D721Med (cell line): Measurements from ENCODE around the gene CCDC92.

ENCODE experiments used
- DNase-seq: peaks from one replicate; pipeline ENCODE4 v3.0.0; 2011; ENCODE audit warnings: low spot score; ENCODE audit not compliant: insufficient read length
- FAIRE-seq: peaks from 2 replicates; lab custom pipeline; 2011; peaks lifted over from hg19 to GRCh38; lab: Jason Lieb, UNC
- TF ChIP-seq, protein P1 (sequence below): IDR thresholded peaks from 2 replicates; pipeline ENCODE4 v1.5.1; 2012; ENCODE audit warnings: mild to moderate bottlenecking, control low read depth; ENCODE audit not compliant: insufficient read depth; ENCODE audit errors: missing control alignments

Gene CCDC92

DNA sequence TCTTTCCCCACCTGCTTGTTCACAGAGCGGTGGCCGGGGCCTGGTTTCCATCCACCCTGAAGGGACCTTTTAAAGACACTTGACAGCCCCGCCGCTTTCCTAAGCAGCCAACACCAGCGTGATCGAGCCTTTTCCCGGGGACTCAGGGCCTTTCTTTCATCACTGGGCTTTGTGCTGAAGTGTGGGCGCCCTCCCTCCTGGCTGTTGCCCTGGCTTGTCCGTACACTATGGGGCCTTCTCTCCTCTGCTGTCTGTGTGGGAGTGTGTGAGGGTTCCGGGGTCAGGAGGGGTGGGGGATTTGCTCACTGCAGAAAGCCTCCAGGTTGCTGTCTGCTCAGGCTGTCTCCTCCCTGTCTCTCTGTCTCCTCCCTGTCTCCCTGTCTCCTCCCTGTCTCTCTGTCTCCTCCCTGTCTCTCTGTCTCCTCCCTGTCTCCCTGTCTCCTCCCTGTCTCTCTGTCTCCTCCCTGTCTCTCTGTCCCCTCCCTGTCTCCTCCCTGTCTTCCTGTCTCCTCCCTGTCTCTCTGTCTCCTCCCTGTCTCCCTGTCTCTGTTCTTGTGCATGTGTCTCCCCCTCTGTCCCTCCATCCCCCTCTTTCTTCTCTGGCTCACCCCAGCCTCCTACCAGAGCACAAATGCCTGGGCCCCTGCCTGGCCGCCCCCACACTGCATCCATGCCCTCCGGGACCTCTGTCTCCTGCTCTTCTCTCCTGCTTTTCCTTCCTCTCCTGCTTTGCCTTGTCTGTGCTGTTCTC, 64.7 kb downstream of the CCDC92 start:
- FAIRE-seq (no peak), DNase-seq (no peak)
- TF ChIP-seq, protein P1, sequence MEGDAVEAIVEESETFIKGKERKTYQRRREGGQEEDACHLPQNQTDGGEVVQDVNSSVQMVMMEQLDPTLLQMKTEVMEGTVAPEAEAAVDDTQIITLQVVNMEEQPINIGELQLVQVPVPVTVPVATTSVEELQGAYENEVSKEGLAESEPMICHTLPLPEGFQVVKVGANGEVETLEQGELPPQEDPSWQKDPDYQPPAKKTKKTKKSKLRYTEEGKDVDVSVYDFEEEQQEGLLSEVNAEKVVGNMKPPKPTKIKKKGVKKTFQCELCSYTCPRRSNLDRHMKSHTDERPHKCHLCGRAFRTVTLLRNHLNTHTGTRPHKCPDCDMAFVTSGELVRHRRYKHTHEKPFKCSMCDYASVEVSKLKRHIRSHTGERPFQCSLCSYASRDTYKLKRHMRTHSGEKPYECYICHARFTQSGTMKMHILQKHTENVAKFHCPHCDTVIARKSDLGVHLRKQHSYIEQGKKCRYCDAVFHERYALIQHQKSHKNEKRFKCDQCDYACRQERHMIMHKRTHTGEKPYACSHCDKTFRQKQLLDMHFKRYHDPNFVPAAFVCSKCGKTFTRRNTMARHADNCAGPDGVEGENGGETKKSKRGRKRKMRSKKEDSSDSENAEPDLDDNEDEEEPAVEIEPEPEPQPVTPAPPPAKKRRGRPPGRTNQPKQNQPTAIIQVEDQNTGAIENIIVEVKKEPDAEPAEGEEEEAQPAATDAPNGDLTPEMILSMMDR, result no peak

DNA sequence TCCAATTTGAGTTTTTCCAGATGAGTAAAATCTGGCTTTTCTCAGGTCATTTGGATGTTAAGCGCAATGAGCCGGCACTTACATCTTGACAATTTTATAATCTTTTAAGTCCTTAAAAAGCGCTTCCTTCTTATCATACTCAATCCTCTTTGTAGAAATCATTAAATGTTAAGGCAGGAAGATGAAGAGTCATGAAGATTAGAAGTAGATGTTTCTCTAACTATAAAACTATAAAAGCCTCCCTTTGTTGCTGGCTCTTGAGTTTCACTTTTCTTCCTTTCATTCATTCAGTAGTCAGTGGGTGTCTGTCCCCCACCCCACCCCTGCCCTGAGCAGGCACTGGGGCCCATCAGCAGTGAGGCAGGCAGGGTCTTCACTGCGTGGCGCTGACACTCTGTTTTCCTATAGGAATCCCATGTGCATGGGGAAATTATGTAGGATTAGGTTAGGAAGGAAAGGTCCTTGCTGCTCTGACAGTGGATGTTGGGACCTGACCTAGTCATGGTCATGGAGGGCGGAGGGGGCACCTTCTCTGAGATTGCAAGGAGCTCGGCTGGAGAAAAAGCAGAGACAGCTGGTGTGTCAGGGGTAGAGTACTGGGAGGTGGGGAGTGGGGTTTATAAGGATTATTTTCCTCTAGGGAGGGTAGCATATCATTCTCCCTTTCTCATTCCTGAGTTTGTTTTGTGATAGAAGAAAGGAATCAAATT, 65.8 kb downstream of the CCDC92 start:
- TF ChIP-seq, protein P1, result no peak
- DNase-seq (no peak), FAIRE-seq (peak; percentile 51)

DNA sequence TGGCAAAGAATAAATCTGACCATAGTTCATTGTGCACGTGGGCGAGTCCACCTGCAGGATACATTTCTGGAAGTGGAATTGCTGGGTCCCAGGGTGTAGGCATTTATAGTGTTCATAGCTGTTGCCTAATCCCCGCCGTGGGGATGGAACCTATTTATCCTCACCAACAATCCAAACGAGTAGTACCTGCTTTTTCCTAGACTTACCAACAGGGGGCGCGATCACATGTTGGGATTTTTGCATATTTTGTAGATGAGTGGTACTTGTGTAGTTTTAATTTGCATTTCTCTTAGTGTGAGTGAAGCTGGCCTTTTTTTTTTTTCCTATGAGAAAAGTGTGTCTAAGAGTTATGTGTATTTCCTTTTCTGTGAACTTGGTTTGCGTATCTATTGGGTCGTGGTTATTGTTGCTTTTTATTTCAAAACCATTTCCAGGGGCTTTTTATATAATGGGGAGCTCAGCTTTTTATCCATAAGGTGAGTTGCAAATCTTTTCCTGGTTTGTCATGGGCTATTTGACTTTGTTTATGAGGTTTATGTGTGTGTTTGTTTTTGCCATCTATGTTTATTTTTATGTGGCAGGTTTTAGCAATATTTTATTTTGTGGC, 67.2 kb downstream of the CCDC92 start:
- FAIRE-seq, result peak; percentile 63
- peak; percentile 46 for DNase-seq

DNA sequence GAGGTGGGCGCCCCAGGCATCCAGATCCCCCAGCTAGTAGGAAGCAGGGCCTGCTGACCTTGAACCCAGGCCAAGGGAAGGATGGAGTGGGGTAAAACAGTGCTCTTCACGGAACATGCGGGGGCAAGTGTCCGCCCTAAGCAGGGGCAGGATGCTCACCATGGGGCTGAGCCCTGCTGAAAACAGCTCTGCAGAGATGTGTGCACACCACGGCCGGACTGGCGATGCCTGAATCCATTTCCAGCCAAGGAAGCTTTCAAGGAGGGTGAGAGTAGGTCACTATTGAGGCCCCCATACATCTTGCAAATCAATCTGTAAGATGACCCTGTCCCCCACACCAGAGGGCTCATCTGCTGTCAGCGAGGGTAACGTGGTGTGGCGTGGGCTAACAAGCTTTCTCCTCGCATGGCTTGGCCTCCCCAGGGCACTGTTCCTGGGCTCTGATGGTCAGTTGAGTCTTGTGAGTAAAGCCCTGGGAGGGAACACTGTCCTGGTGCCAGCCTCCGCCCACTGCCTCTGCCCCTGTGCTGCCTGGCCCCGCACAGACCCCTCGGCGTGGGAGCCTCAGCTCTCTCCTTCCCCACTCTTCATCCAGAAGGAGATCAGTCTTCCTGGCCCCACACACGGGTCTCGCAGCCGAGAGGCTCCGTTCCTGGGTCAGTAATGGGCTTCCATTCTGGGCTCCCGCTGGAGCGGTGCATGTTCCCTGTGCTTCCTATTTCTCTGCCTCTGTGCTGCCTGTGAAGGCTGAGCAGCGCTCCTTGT, 69.1 kb downstream of the CCDC92 start:
- DNase-seq, result no peak
- FAIRE-seq, result no peak

More for the DNA sequence above, 67.2 kb downstream of the CCDC92 start:
- TF ChIP-seq, protein P1, result peak; percentile 86

DNA sequence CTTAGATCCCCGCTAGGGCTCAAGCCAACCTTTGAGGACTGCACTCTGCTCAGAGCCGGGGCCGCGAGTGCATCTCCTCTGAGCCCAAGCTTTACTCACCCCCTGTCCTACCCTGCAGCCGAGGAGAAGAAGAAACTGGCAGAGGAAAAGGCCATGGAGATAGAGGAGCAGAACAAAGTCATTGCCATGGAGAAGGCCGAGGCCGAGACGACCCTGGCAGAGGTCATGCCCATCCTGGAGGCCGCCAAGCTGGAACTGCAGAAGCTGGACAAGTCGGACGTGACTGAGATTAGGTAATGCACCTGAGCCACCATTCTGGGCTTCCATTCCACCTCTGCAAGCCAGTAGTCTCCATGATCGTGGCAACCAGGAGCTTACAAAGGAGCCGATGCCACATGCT, 69.8 kb downstream of the CCDC92 start:
- TF ChIP-seq, protein P1, result no peak
- DNase-seq (no peak), FAIRE-seq (no peak)

More for the DNA sequence above, 69.1 kb downstream of the CCDC92 start:
- TF ChIP-seq, protein P1, result no peak

DNA sequence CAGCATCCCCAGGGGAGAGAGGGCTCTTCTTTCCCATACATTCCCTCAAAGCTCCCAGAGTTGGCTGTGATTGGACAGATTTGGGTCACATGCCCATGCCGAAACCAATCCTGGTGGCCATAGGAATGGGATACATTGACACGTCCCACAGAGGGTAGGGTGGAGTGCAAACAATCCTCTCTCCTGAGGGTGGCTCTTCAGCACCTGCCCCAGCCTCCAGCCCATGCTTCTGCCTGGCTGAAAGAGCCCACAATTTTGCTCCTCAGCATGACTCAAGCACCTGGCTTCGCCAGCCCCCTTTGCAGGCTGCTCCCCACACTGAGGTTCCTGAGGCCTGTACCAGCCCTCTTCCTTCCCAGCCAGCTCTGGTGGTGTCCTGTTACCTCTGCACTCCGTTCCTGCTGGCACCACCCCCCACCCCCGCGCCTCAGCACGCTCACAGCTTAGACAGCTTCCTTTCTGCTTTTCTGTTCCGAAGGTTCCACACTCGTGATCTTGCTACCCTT, 71.7 kb downstream of the CCDC92 start:
- DNase-seq, result no peak
- TF ChIP-seq, protein P1, result no peak
- no peak for FAIRE-seq
